GM19452 (cell line): ENCODE data around the gene PEX3.
A peak's percentile ranks its signal among the peaks of the same experiment; 100 is the strongest.

Source experiments
- ATAC-seq: cut with Tn5 transposase; IDR thresholded peaks from one replicate; pipeline ENCODE4 v1.9.1; 2021; ENCODE audit not compliant: unreplicated experiment

Gene PEX3

GRCh38 chr6:143450453-143451371 is at the start of gene PEX3, which contains the start of gene ADAT2:
PEX3 (plus strand) TSS chr6:143450805; CDS start chr6:143451043, 238 bp downstream.
ADAT2 (minus strand) TSS chr6:143450695; CDS start chr6:143450658, 37 bp downstream.
- ATAC-seq, result peak; percentile 96

GRCh38 chr6:143401068-143401446 is 49.5 kb upstream of the PEX3 start:
- ATAC-seq, result no peak

GRCh38 chr6:143401636-143402370 is 48.8 kb upstream of the PEX3 start:
- no peak for ATAC-seq

- no peak for ATAC-seq
Measured at GRCh38 chr6:143402721-143403336, 47.8 kb upstream of the PEX3 start.

GRCh38 chr6:143405373-143406154 is 45.0 kb upstream of the PEX3 start:
- no peak for ATAC-seq

GRCh38 chr6:143406673-143407072 is 43.9 kb upstream of the PEX3 start:
- ATAC-seq, result no peak

GRCh38 chr6:143408151-143408786 is 42.3 kb upstream of the PEX3 start:
- ATAC-seq, result no peak

- no peak for ATAC-seq
Measured at GRCh38 chr6:143408787-143409162, 41.8 kb upstream of the PEX3 start.

GRCh38 chr6:143410859-143411270 is 39.7 kb upstream of the PEX3 start:
- ATAC-seq, result no peak

- no peak for ATAC-seq
Measured at GRCh38 chr6:143414769-143415168, 35.8 kb upstream of the PEX3 start.

- no peak for ATAC-seq
Measured at GRCh38 chr6:143419526-143419925, 31.1 kb upstream of the PEX3 start.

- no peak for ATAC-seq
Measured at GRCh38 chr6:143426026-143426425, 24.6 kb upstream of the PEX3 start.

- peak; percentile 99 for ATAC-seq
Measured at GRCh38 chr6:143427109-143427817, 23.3 kb upstream of the PEX3 start.

GRCh38 chr6:143429970-143430369 is 20.6 kb upstream of the PEX3 start:
- ATAC-seq, result no peak

GRCh38 chr6:143431226-143431625 is 19.4 kb upstream of the PEX3 start:
- no peak for ATAC-seq

- no peak for ATAC-seq
Measured at GRCh38 chr6:143432588-143432987, 18.0 kb upstream of the PEX3 start.

GRCh38 chr6:143441010-143441409 is 9.6 kb upstream of the PEX3 start:
- no peak for ATAC-seq

- no peak for ATAC-seq
Measured at GRCh38 chr6:143441680-143442545, 8.7 kb upstream of the PEX3 start.

GRCh38 chr6:143443096-143443495 is 7.5 kb upstream of the PEX3 start:
- no peak for ATAC-seq
